K562 (cell line): ENCODE measurements around the gene EXT2. TPM values are rescaled to one million over a fixed set of nuclear protein-coding genes. Genes with fewer than 3 reads are reported as not detected.

Source experiments
- ATAC-seq: fragments of 200-7000 bp; cut with Tn5 transposase; 3 replicates; pipeline ENCODE4 v1.9.1; 2020; ENCODE audit warnings: moderate library complexity
- BruUV-seq: library from RNA; stranded (reverse); fragments of 400-500 nt; replicated peaks from 2 replicates; lab custom pipeline; 2021; lab: Mats Ljungman, UMichigan
- CTCF ChIA-PET: fragments of 300-600 bp; formaldehyde crosslinking; extraction: SDS; loops from one replicate; lab custom pipeline; 2021; ENCODE audit warnings: low intra/inter-chr PET ratio; lab: Yijun Ruan, JAX
- POLR2A ChIA-PET: fragments of 300-600, 350-650 bp; sonication (Branson Sonifier 250); formaldehyde crosslinking; extraction: SDS; loops from one replicate; lab custom pipeline; 2021; ENCODE audit warnings: antibody characterized with exemption, inconsistent platforms; lab: Yijun Ruan, JAX
- DNase-seq, 4 experiments: peaks; one replicate each; pipeline versions ENCODE4 v3.0.0 to v3.0.0-alpha.2; 2011 to 2018; ENCODE audit warnings: low spot score in 3 of 4, mixed read lengths in 3 of 4; ENCODE audit errors: extremely low read depth in 1 of 4
- FAIRE-seq: peaks from 2 replicates; lab custom pipeline; 2011; peaks lifted over from hg19 to GRCh38; lab: Jason Lieb, UNC
- H2AFZ ChIP-seq: 2 replicates; pipeline ENCODE4 v1.6.0; 2011; ENCODE audit warnings: low read depth, low read length, control low read depth, inconsistent platforms
- H3K27ac ChIP-seq: fragments of 200-600 bp; 3 replicates; pipeline ENCODE4 v1.8.0; 2011; ENCODE audit warnings: low read depth, mild to moderate bottlenecking, control low read depth, inconsistent platforms, low read length, moderate library complexity, mixed read lengths; ENCODE audit errors: extremely low read depth
- H3K27me3 ChIP-seq, 2 experiments: fragments of 300-600 bp in 1 of 2; 2 replicates in 1 of 2; 3 replicates in 1 of 2; pipeline versions ENCODE4 v1.6.0 to v1.8.0; 2011; ENCODE audit warnings: inconsistent platforms in 2 of 2, low read length in 2 of 2, mild to moderate bottlenecking in 1 of 2, mixed read lengths in 1 of 2, moderate library complexity in 1 of 2; ENCODE audit not compliant: control insufficient read depth in 2 of 2, insufficient read depth in 2 of 2
- H3K36me3 ChIP-seq: fragments of 300-600 bp; 3 replicates; pipeline ENCODE4 v1.8.0; 2011; ENCODE audit warnings: mild to moderate bottlenecking, low read length, inconsistent platforms; ENCODE audit not compliant: control insufficient read depth, insufficient read depth
- H3K4me1 ChIP-seq, 2 experiments: fragments of 200-600 bp in 1 of 2; replicated peaks in 1 of 2; 2 replicates in 1 of 2; 3 replicates in 1 of 2; pipeline versions ENCODE4 v1.5.1 to v1.8.0; 2011; ENCODE audit warnings: inconsistent platforms in 2 of 2, low read length in 2 of 2, mild to moderate bottlenecking in 1 of 2, mixed read lengths in 1 of 2, moderate library complexity in 1 of 2; ENCODE audit not compliant: control insufficient read depth in 2 of 2, insufficient read depth in 2 of 2
- H3K4me2 ChIP-seq: 2 replicates; pipeline ENCODE4 v1.6.1; 2011; ENCODE audit warnings: low read length, control low read depth, inconsistent platforms, mixed read lengths; ENCODE audit not compliant: insufficient read depth
- H3K4me3 ChIP-seq: fragments of 200-600 bp; sonication (generic), shearing (Covaris generic); 2 replicates; pipeline ENCODE4 v1.5.1; 2016; ENCODE audit warnings: control low read depth, inconsistent platforms
- H3K79me2 ChIP-seq: fragments of 200-600 bp; 3 replicates; pipeline ENCODE4 v1.8.0; 2011; ENCODE audit warnings: low read length, inconsistent platforms; ENCODE audit not compliant: control insufficient read depth, insufficient read depth
- H3K9ac ChIP-seq, 2 experiments: 2 replicates each; pipeline versions ENCODE4 v1.6.0 to v1.6.1; 2011; ENCODE audit warnings: low read depth in 2 of 2, low read length in 2 of 2, control low read depth in 1 of 2, inconsistent platforms in 1 of 2, mild to moderate bottlenecking in 1 of 2, mixed read lengths in 1 of 2; ENCODE audit not compliant: insufficient read depth in 1 of 2
- H3K9me1 ChIP-seq: one replicate; pipeline ENCODE4 v1.6.0; 2011; ENCODE audit warnings: inconsistent platforms, mild to moderate bottlenecking, low read length, moderate library complexity; ENCODE audit not compliant: control insufficient read depth, insufficient read depth
- H3K9me3 ChIP-seq: replicated peaks from 2 replicates; pipeline ENCODE4 v1.5.1; 2011; ENCODE audit warnings: low read depth, low read length, inconsistent platforms; ENCODE audit not compliant: control insufficient read depth, insufficient read depth
- H4K20me1 ChIP-seq: replicated peaks from 2 replicates; pipeline ENCODE4 v1.6.1; 2011; ENCODE audit warnings: low read length, inconsistent platforms, mixed read lengths; ENCODE audit not compliant: control insufficient read depth, insufficient read depth
- BRD9 ChIP-seq: fragments of 450-650 bp; IDR thresholded peaks from 2 replicates; pipeline ENCODE4 v1.6.1; 2018; ENCODE audit warnings: low read depth; ENCODE audit not compliant: partially characterized antibody
- CTCF ChIP-seq, 3 experiments: IDR thresholded peaks in 2 of 3; conservative IDR thresholded peaks in 1 of 3; 2 replicates each; pipeline ENCODE4 v1.5.1; 2011 to 2012; ENCODE audit warnings: low read length in 3 of 3, mild to moderate bottlenecking in 3 of 3, control low read depth in 2 of 3, improper control_type of control experiment in 1 of 3, inconsistent platforms in 1 of 3, low read depth in 1 of 3, mixed read lengths in 1 of 3, moderate library complexity in 1 of 3; ENCODE audit not compliant: insufficient read depth in 2 of 3
- FOXK2 ChIP-seq, 2 experiments: fragments of 450-650 bp; IDR thresholded peaks in 1 of 2; conservative IDR thresholded peaks in 1 of 2; 2 replicates each; pipeline ENCODE4 v1.6.1; 2016; ENCODE audit warnings: low read depth in 2 of 2, mild to moderate bottlenecking in 1 of 2
- GTF3C2 ChIP-seq: IDR thresholded peaks from 3 replicates; pipeline ENCODE4 v1.6.1; 2011; ENCODE audit warnings: borderline replicate concordance, mild to moderate bottlenecking, moderate library complexity; ENCODE audit not compliant: insufficient read length; ENCODE audit errors: extremely low read depth
- IRF2 ChIP-seq: sonication (generic); formaldehyde crosslinking; IDR thresholded peaks from 2 replicates; pipeline ENCODE4 v1.8.1; 2022; ENCODE audit warnings: mild to moderate bottlenecking, missing genetic modification reagents
- PTTG1 ChIP-seq: fragments of 450-650 bp; IDR thresholded peaks from 2 replicates; pipeline ENCODE4 v1.6.1; 2016; ENCODE audit warnings: low read depth, mild to moderate bottlenecking, missing genetic modification characterization, missing compliant biosample characterization
- SFPQ ChIP-seq: fragments of 200-400 bp; formaldehyde crosslinking; IDR thresholded peaks from 2 replicates; pipeline ENCODE4 v1.6.1; 2017; ENCODE audit warnings: mild to moderate bottlenecking, low read depth, low read length, moderate library complexity
- SMARCA5 ChIP-seq: fragments of 450-650 bp; IDR thresholded peaks from 2 replicates; pipeline ENCODE4 v1.6.1; 2016
- SMC3 ChIP-seq: conservative IDR thresholded peaks from 2 replicates; pipeline ENCODE4 v1.6.1; 2011; ENCODE audit warnings: low read depth, low read length, improper control_type of control experiment; ENCODE audit not compliant: insufficient read depth
- SNIP1 ChIP-seq: fragments of 450-650 bp; IDR thresholded peaks from 2 replicates; pipeline ENCODE4 v1.7.1; 2017; ENCODE audit warnings: low read depth, mild to moderate bottlenecking
- TRIM24 ChIP-seq, 2 experiments: fragments of 450-650 bp; IDR thresholded peaks; 2 replicates each; pipeline ENCODE4 v1.6.1; 2016
- ZNF444 ChIP-seq: fragments of 250-450 bp; sonication (Bioruptor Pico); IDR thresholded peaks from 2 replicates; pipeline ENCODE4 v1.4.0; 2020; ENCODE audit warnings: mild to moderate bottlenecking, moderate library complexity
- ZNF77 ChIP-seq: fragments of 250-450 bp; sonication (Bioruptor Pico); IDR thresholded peaks from 2 replicates; pipeline ENCODE4 v1.5.0; 2020
- WGBS: fragments of 100-300 bp; shearing (Covaris generic); methylation state at CpG from one replicate; pipeline ENCODE4 v1.1.6; 2016; ENCODE audit warnings: low coverage, mixed read lengths; ENCODE audit not compliant: insufficient coverage; ENCODE audit errors: missing lambda C conversion rate; 5-methylcytosine and 5-hydroxymethylcytosine counted together
- in situ Hi-C: fragments of 300-500 bp; cut with MboI; formaldehyde crosslinking; loops from 4 replicates; pipeline ENCODE4 v1.15.0; 2018; ENCODE audit warnings: inconsistent platforms, mixed read lengths
- intact Hi-C: fragments of 100-400 bp; cut with micrococcal nuclease; formaldehyde crosslinking; loops from 2 replicates; pipeline ENCODE4 v1.14.2; 2022
- polyA plus RNA-seq, 8 experiments: library from polyadenylated mRNA; depleted of rRNA in 4 of 8; stranded (reverse) in 5 of 8; unstranded in 3 of 8; fragments of >200 nt; fragmentation: Nextera tagmentation in 2 of 8; fragmentation: Illumina TruSeq in 1 of 8; extraction: Ambion mirVana in 2 of 8; extraction: Trizol in 1 of 8; gene quantifications; 2 replicates each; pipeline versions ENCODE4 v1.2.1 to v1.2.3, GENCODE V29; 2011 to 2014; ENCODE audit warnings: inconsistent platforms in 1 of 8, missing spikeins in 1 of 8
- total RNA-seq, 7 experiments: library from RNA; depleted of rRNA in 6 of 7; stranded (reverse); fragments of >200 nt in 6 of 7; fragmentation: Illumina TruSeq in 2 of 7; extraction: Trizol in 2 of 7; gene quantifications; 2 replicates each; pipeline versions ENCODE4 v1.2.1 to v1.2.3, GENCODE V29; 2011 to 2021; ENCODE audit warnings: low replicate concordance in 1 of 7

EXT2 gene
- total and polyA plus RNA-seq, 9 of the 15 experiments (the other 6 are each of a cell fraction or from before 2014, with no cell fraction given) = 7.5 to 52.1 (median 38.1) TPM

GRCh38 chr11:44282620-44283019, 187.1 kb downstream of the EXT2 start:
- Histone ChIP-seq H3K27me3 (peaks cover 0 to 9% of the 10 kb centered on the region in 2 experiments; a peak in 2 of 5 replicates), H2AFZ (0 out of 2 replicates have a peak overlapping the region, but pooled peaks have one; percentile 34), H3K9ac (peak overlapping the region in 1 of 2 experiments; percentile 28; a peak in 1 of 4 replicates), H4K20me1 (no peaks in the 10 kb centered on the region), H3K79me2 (no peaks in the 10 kb centered on the region), H3K4me2 (no peak overlapping the region), H3K27ac (no peak overlapping the region), H3K9me1 (no peaks in the 10 kb centered on the region), H3K4me3 (no peak overlapping the region), H3K9me3 (no peaks in the 10 kb centered on the region), H3K36me3 (no peaks in the 10 kb centered on the region), H3K4me1 (peaks cover 5 to 20% of the 10 kb centered on the region in 2 experiments; a peak in 4 of 5 replicates)
- FAIRE-seq (no peak), DNase-seq (no peak), ATAC-seq (no peak)
- intact Hi-C loops = loop anchor here (10.0 kb wide), 1 partner anchor 142 kb away; no protein-coding TSS in a partner anchor
- ChIA-PET POLR2A (no interaction called here), CTCF (no interaction called here)
- WGBS = 50% methylated on average over 5 of the region's 5 CpGs
- in situ Hi-C loops = no loop called here
- no TSS peak for BruUV-seq
- TF ChIP-seq ZNF77 (CRISPR knock-in tag) (no peak), FOXK2 (conservative IDR thresholded peaks at IDR 0.05 in 1 of 2, IDR thresholded peaks at IDR 0.05 in 1 of 2; ENCODE audit: low read depth in 2 of 2) (no peak), BRD9 (no peak), PTTG1 (tag) (no peak), SFPQ (no peak), GTF3C2 (no peak), TRIM24 (IDR thresholded peaks at IDR 0.05) (no peak), IRF2 (CRISPR knock-in tag) (no peak), SMARCA5 (no peak), ZNF444 (CRISPR knock-in tag) (no peak), SNIP1 (no peak), SMC3 (no peak), CTCF (IDR thresholded peaks at IDR 0.05 in 2 of 3, conservative IDR thresholded peaks at IDR 0.05 in 1 of 3; ENCODE audit: insufficient read depth in 2 of 3, low read depth in 1 of 3, low read length in 3 of 3) (no peak)
